DND-41 (cell line): ENCODE data around the gene MYG1.
"Not testable (repeated sequence)": the region's sequence is repeated elsewhere in the genome, so short reads cannot be mapped to it uniquely, and the experiment has no call there.

Experiments used
- CTCF ChIP-seq: IDR thresholded peaks from 2 replicates; pipeline ENCODE4 v1.5.1; 2012; ENCODE audit warnings: borderline replicate concordance, low read length, moderate library complexity, mild to moderate bottlenecking; ENCODE audit not compliant: poor library complexity, severe bottlenecking; ENCODE audit errors: extremely low read depth
- EZH2 ChIP-seq: IDR thresholded peaks from 3 replicates; pipeline ENCODE4 v1.6.1; 2012; ENCODE audit warnings: borderline replicate concordance, low read depth, mild to moderate bottlenecking, moderate library complexity, low read length, inconsistent platforms; ENCODE audit not compliant: severe bottlenecking

DNA sequence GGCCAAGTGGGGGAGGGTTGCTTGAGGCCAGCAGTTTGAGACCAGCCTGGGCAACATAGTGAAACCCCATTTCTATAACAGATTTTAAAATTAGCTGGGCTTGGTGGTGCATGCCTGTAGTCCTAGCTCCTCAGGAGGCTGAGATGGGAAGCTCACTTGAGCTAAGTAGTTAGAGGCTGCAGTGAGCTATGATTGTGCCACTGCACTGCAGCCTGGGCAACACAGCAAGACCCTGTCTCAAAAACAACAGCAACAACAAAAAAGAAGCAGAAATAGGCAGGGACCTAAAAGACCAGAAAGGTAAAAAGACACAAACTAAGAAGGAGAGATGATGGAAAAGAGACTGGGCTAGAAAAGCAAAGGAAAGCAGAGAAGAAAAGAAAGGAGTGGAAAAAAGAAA is 32.8 kb downstream of the MYG1 start:
- not testable (repeated sequence) for TF ChIP-seq CTCF, EZH2
